ENCODE measurements around the gene PSMD8.
A peak's percentile ranks its signal among the peaks of the same experiment; 100 is the strongest.
"Not testable (repeated sequence)": the region's sequence is repeated elsewhere in the genome, so short reads cannot be mapped to it uniquely, and the experiment has no call there.

PSMD8 gene

DNA sequence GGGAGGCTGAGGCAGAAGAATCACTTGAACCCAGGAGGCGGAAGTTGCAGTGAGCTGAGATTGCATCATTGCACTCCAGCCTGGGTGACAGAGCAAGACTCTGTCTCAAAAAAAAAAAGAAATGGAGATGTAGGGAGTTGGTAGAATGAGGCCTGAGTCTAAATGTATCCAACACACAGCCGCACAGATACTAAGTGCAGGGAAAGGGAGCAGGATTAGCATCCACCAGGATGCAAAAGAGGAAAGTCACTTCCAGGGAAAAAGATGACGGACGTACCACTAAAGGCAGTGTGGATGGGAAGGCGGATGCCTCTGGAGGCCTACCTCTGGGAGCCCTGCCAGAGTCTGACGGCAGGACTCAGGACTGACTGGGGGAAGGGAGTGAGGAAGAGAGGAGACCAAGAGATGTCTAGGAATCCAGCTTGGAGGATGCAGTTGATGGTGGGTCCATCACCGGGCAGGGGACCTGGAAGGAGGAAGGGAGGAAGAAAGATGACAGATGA, 35.3 kb downstream of the PSMD8 start:
- FAIRE-seq (no peak), DNase-seq (ENCODE audit: insufficient read length, low spot score) (no peak)

DNA sequence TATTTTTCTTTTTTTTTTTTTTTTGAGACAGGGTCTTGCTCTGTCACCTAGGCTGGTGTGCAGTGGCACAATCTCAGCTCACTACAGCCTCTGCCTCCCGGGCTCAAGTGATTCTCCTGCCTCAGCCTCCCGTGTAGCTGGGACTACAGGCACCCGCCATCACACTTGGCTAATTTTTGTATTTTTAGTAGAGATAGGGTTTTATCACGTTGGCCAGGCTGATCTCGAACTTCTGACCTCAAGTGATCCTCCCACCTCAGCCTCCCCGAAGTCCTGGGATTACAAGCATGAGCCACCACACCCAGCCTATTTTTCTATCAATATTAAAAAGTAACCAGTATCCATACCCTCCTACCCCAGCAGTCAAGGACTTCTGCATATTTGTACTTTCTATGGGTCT, 36.0 kb downstream of the PSMD8 start:
- not testable (repeated sequence) for DNase-seq (ENCODE audit: insufficient read length, low spot score); FAIRE-seq

DNA sequence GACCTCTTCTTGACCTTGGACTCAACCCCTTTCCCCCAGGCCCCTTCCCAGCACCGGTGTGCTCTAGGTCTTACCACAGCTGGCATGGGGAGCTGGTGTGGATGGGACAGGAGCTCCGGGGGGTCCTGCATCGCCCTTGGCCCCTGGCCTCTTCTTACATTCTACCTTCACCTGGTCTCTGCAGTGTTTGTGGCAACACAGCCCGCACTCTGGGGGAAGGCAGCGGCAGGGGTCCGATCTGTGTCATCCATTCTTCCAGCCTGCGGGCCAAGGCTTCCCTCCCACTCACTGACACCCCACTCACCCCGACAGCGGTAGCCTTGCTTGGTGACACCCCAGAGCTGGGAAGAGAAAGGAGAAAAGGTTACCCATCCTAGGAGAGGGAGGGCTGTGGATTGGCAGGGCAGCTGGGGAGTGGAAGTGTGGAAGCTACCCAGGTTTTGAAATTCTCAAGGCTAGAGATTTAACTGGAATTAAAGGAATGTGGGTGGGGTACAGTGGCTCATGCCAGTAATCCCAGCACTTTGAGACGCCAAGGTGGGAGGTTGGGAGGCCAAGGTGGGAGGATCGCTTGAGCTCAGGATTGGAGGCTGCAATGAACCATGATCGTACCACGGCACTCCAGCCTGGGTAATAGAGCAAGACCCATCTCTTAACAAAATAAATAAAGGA, 36.8 kb downstream of the PSMD8 start:
- peak; percentile 26 for FAIRE-seq
- no peak for DNase-seq (ENCODE audit: insufficient read length, low spot score)

DNA sequence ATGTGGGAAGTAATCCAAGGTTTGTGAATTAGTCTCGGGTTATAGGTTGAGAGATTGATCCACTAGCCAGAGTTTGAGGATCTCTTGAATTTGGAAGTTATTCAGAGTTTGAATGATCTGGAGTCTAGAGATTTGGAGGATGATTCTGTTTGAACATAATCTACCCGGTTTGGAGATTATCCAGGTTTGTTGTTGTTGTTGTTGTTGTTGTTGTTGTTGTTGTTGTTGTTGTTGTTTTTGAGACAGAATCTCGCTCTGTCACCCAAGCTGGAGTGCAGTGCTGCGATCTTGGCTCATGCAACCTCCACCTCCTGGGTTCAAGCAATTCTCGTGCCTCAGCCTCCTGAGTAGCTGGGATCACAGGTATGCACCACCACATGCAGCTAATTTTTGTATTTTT, 37.5 kb downstream of the PSMD8 start:
- FAIRE-seq, result not testable (repeated sequence)

GRCh38 chr19:38412491-38412890, 38.1 kb downstream of the PSMD8 start:
- DNase-seq (ENCODE audit: insufficient read length, low spot score) (no peak), FAIRE-seq (no peak)

More for the DNA sequence above, 37.5 kb downstream of the PSMD8 start:
- DNase-seq (ENCODE audit: insufficient read length, low spot score), result not testable (repeated sequence)

DNA sequence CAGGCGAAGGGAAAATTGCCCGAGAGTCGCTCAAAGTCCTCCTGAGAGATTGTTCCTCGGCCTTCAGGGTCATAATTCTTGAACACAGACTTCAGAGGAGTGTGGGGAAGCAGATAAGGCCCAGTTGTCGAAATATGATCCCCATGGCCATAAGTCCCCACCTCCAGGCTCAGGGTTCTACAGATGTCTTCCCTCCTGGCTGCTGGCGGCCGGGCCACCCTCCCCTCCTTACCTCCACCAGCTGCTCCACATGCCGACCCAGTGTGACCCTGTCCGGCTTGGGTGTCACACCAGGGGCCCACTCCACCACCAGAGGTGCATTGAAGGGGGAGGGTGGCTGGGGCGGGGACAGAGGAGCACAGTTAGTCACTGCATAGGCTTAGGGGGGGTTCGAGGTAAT, 38.6 kb downstream of the PSMD8 start:
- DNase-seq (ENCODE audit: insufficient read length, low spot score) (no peak), FAIRE-seq (no peak)

DNA sequence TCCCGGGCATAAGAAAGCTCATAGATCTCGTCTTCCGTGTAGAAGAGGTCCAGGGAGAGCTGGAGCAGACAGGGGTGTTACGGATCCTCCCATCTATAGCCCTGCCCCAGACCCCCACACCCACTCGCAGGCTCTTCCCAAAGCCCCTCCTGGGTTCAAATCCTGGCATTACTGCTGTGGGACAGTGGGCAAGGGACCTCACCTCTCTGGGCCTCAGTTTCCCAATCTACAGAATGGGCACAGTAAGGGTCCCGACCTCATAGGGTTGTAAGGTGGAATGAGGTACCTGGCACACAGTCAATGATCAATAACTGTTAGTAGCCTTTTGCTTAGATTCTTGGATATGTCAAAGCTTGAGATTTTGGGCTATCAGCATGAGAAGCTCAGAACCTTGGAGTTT, 39.0 kb downstream of the PSMD8 start:
- DNase-seq (ENCODE audit: insufficient read length, low spot score) (no peak), FAIRE-seq (no peak)

- FAIRE-seq (no peak), DNase-seq (ENCODE audit: insufficient read length, low spot score) (no peak)
Measured at GRCh38 chr19:38417146-38417543, 42.8 kb downstream of the PSMD8 start.

DNA sequence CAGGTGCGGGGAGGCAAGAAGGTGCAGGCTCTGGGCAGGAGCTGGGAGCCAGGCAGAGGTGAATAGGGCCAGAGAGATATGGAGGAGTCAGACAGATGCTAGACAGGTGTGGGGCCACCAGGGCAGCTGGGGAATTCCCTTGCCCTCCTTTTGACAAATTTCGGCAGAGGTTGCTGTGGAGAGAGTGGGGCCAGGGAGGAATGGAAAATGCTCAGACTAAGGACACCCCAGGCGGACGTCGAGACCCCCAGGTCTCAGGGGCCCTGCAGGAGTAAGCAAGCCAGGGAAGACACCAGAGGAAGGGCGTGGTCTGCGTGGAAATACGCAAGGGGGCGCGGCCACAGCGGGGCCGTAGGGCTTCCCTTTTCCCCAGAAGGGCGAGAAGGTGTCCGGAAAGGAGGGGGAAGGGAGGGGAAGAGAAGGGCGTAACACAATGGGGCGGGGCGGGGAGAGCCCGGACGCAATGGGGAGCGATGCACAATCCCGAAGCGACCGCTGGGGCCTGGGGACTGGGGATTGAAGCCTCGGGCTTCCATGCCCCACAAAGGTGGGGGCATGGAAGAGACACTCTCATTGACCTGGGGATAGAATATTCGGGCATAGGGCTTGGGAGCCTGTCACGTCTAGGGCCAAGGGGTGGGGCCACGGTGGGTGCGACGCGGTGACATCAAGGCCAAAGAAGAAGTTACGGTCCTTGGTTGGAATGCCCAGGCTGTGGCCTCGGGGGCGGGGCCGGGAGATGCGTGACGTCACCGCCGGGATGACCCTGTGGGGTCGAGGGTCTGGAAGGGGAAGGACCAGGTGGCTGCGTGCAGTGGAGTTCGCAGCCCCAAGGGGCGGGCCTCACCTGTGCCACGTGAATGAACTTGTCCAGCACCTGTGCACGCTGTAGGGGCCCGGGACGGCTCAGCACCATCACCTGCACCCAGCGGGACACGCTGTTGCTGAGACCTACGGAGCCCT, 43.5 kb downstream of the PSMD8 start:
- DNase-seq (ENCODE audit: insufficient read length, low spot score) (no peak), FAIRE-seq (no peak)

- DNase-seq (ENCODE audit: insufficient read length, low spot score), result no peak
- no peak for FAIRE-seq
Measured at GRCh38 chr19:38420935-38421334, 46.6 kb downstream of the PSMD8 start.

GRCh38 chr19:38421856-38422255, 47.5 kb downstream of the PSMD8 start:
- DNase-seq (ENCODE audit: insufficient read length, low spot score) (no peak), FAIRE-seq (no peak)

DNA sequence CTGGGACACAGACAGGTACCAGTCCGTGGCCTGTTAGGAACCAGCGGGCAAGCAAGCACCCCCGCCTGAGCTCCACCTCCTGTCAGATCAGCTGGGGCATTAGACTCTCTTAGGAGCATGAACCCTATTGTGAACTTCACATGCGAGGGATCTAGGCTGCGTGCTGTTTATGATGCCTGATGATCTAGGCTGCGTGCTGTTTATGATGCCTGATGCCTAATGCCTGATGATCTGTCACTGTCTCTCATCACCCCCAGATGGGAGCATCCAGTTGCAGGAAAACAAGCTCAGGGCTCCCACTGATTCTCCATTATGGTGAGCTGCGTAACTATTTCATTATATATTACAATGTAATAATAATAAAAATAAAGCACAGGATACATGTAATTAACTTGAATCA, 48.1 kb downstream of the PSMD8 start:
- DNase-seq (ENCODE audit: insufficient read length, low spot score) (no peak), FAIRE-seq (no peak)

GRCh38 chr19:38424272-38424671, 49.9 kb downstream of the PSMD8 start:
- no peak for FAIRE-seq
- DNase-seq (ENCODE audit: insufficient read length, low spot score), result no peak

DNA sequence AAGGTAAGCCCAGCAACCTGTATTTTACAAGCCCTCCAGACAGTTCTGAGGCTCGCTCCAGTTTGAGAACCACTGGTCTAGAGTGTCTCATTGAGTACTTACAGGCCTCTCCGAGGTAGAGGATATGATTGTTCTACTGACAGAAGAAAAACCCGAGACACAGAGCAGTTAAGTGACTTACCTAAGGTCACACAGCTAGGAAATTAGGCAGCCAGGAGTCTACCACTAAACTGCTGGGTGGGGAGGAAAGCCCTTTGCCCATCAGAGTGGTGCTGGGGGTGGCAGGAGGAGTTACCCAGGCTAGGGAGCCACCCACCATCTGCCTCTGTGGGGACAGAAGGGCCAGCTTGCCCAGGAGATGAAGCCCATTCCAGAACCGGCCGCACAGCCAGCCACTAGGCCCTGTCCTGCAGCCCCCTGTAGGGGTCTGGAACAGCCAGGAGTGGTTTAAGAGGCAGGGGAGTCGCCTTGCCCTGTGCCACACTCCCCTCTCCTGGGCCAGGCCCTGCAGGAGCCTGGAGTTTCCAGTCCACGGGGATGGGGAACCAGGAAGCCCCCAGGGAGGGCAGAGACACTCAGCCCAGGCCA, 50.9 kb downstream of the PSMD8 start:
- no peak for DNase-seq (ENCODE audit: insufficient read length, low spot score)
- no peak for FAIRE-seq

- FAIRE-seq (no peak), DNase-seq (ENCODE audit: insufficient read length, low spot score) (no peak)
Measured at GRCh38 chr19:38425810-38426466, 51.6 kb downstream of the PSMD8 start, which contains the start of gene RASGRP4. Gene RASGRP4, minus strand, starts transcription at chr19:38426219. Its CDS starts 128 bp downstream, at chr19:38426091.

DNA sequence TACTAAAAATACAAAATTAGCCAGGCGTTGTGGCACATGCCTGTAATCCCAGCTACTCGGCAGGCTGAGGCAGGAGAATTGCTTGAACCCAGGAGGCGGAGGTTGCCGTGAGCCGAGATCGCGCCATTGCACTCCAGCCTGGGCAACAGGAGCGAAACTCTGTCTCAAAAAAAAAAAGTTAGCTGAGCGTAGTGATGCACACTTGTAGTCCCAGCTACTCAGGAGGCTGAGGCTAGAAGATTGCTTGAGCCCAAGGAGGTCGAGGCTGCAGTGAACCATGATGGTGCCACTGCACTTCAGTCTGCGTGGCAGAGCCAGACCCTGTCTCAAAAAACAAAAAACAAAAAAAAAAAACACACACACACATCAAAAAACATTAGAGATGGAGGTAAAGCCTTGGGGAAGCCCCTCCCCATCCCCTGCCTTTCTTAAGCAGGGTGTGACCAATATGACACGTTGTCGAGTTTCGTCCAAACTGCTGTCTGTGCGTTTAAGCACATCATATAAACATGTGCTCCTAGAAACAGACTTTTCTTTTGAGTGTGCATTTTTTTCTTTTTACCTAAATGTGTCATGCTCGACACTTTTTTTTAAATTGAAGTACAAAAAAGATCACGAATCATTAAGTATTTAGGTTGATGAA, 52.8 kb downstream of the PSMD8 start:
- not testable (repeated sequence) for FAIRE-seq; DNase-seq (ENCODE audit: insufficient read length, low spot score)

DNA sequence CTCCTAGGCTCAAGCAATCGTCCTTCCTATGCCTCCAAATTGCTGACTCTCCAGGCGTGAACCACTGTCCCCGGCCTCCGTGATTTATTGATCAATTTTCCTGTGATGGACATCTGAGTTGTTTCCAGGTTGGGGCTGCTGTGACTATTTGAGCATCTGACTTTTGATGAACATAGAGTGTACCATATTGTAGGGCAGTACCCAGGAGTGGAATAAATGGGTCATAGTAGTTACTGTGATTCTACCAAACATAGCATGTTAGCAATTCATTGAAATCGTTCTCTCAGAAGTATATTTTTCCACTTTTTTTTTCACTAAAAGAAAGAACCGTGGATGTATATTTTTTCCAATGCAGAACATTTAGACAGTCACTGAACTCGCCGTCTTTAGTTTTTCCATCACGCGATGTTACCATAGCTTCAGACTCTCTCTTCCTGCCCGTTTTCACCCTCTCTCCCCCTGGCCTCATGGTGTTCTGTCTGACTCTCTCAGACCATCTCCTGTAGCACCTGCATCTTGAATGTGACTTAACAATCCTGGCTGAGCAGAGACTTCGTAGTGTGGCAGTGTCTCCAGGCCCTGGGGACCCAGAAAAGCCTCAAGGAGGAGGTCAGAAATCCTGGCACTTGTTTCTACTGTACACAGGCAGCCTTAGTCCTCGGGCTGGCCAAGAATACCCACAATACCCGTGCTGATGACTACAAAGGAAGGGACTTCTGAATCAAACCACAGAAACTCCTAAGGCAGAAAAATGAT, 54.9 kb downstream of the PSMD8 start:
- FAIRE-seq (no peak), DNase-seq (ENCODE audit: insufficient read length, low spot score) (no peak)

GRCh38 chr19:38429811-38430156, 55.4 kb downstream of the PSMD8 start:
- DNase-seq (ENCODE audit: insufficient read length, low spot score) (no peak), FAIRE-seq (no peak)

DNA sequence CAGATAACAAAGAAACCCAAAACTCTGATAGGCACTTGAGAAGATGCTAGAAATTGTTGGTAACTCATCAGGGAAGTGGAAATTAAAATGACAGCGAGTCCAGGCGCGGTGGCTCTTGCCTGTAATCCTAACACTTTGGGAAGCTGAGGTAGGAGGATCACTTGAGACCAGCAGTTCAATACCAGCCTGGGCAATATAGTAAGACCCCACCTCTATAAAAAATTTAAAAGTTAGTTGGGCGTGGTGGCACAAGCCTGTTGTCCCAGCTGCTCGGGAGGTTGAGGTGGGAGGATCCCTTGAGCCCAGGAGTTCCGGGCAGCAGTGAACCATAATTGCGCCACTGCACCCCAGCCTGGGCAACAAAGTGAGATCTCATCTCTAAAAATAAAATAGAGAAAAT, 56.6 kb downstream of the PSMD8 start:
- FAIRE-seq, result no peak
- DNase-seq (ENCODE audit: insufficient read length, low spot score), result no peak
